ENCODE data around the gene GHR.

GRCh38 chr5:42655982-42656650 is 232.9 kb downstream of the GHR start:
- TF ChIP-seq CTCF (IDR thresholded peaks at IDR 0.05) (no peak), POLR2A (IDR thresholded peaks at IDR 0.05) (no peak)
